Kidney (tissue), 14 donors: ENCODE measurements around the gene LARP1B. TPM values are rescaled to one million over a fixed set of nuclear protein-coding genes. Genes with fewer than 3 reads are reported as not detected.
A peak's percentile ranks its signal among the peaks of the same experiment; 100 is the strongest.

Experiments used
- DNase-seq, 5 donors: peaks; one replicate each; pipeline ENCODE4 v3.0.0-alpha.2; 2013 to 2020
- FAIRE-seq: peaks from 2 replicates; lab custom pipeline; 2012; peaks lifted over from hg19 to GRCh38; lab: Jason Lieb, UNC
- H3K27ac ChIP-seq, 2 donors: one replicate each; pipeline ENCODE4 v1.7.0; 2013; ENCODE audit warnings: low read depth in 2 of 2, low read length in 2 of 2, inconsistent platforms in 1 of 2
- H3K27me3 ChIP-seq: one replicate; pipeline ENCODE4 v1.7.1; 2013; ENCODE audit warnings: low read length, inconsistent platforms; ENCODE audit not compliant: control insufficient read depth, insufficient read depth
- H3K36me3 ChIP-seq, 3 donors: one replicate each; pipeline versions ENCODE4 v1.7.0 to v1.7.1; 2013; ENCODE audit warnings: low read length in 3 of 3, control low read depth in 1 of 3, inconsistent platforms in 1 of 3; ENCODE audit not compliant: insufficient read depth in 3 of 3, control insufficient read depth in 2 of 3
- H3K4me1 ChIP-seq, 3 donors: one replicate each; pipeline versions ENCODE4 v1.7.0 to v1.7.1; 2013; ENCODE audit warnings: low read length in 3 of 3, inconsistent platforms in 1 of 3, low read depth in 1 of 3; ENCODE audit not compliant: control insufficient read depth in 2 of 3, insufficient read depth in 2 of 3
- H3K4me3 ChIP-seq, 3 donors: one replicate each; pipeline versions ENCODE4 v1.7.0 to v1.8.1; 2013; ENCODE audit warnings: low read length in 3 of 3, control low read depth in 1 of 3, inconsistent platforms in 1 of 3
- H3K9ac ChIP-seq, 3 donors: one replicate each; pipeline versions ENCODE4 v1.7.0 to v1.7.1; 2013; ENCODE audit warnings: low read length in 3 of 3, control low read depth in 1 of 3, inconsistent platforms in 1 of 3
- H3K9me3 ChIP-seq, 3 donors: one replicate each; pipeline versions ENCODE4 v1.7.0 to v1.7.1; 2013; ENCODE audit warnings: low read length in 3 of 3, control low read depth in 1 of 3, inconsistent platforms in 1 of 3; ENCODE audit not compliant: control insufficient read depth in 2 of 3, insufficient read depth in 1 of 3
- CTCF ChIP-seq: IDR thresholded peaks from 3 replicates; pipeline ENCODE4 v1.5.1; 2012; ENCODE audit warnings: mild to moderate bottlenecking, moderate library complexity, borderline replicate concordance; ENCODE audit not compliant: insufficient read depth; ENCODE audit errors: extremely low read depth
- intact Hi-C: fragments of 100-400 bp; cut with DNase I; formaldehyde crosslinking; loops from one replicate; pipeline ENCODE4 v1.11.1; 2022
- polyA plus RNA-seq: library from polyadenylated mRNA; stranded (reverse); fragments of 350-450 nt; fragmentation: Illumina TruSeq; extraction: RNeasy Lipid Tissue Mini Kit (QIAGEN cat#74804); gene quantifications from one replicate; pipeline ENCODE4 v1.2.3, GENCODE V29; 2014; ENCODE audit warnings: low read depth, low replicate concordance; ENCODE audit not compliant: insufficient read depth
- total RNA-seq: library from RNA; stranded (reverse); fragmentation: NEBNext Ultra II Directional; extraction: Animal tissue kit (Norgen Biotek cat#: 25700); gene quantifications from one replicate; pipeline ENCODE4 v1.2.1, GENCODE V29; 2021
- donor health status: control.
- donor health status: control.
- donor health status: control.
- donor health status: control.
- donor health status: control.
- donor health status: DM: yes; HTN: yes; CAD: no.
- donor health status: Normal renal cell carcinoma (clear cell type).

LARP1B gene
- total and polyA plus RNA-seq, 2 donors from 2014 or later, result 9.3 to 24.9 TPM

- FAIRE-seq, result no peak
- no peak for DNase-seq
- H3K9ac ChIP-seq, result no peak overlapping the region
- no peaks in the 10 kb centered on the region for H3K27me3 ChIP-seq
- intact Hi-C loops, result no loop called here
- TF ChIP-seq CTCF, result no peak
- no peak overlapping the region for H3K4me3 ChIP-seq
- H3K36me3 ChIP-seq, result no peaks in the 10 kb centered on the region
- H3K27ac ChIP-seq, result no peak overlapping the region
- peaks cover 0 to 3% (median 0%) of the 10 kb centered on the region in 3 donors for H3K9me3 ChIP-seq
- no peaks in the 10 kb centered on the region for H3K4me1 ChIP-seq
Measured at GRCh38 chr4:128247906-128248305, 186.8 kb downstream of the LARP1B start.

GRCh38 chr4:128249787-128250668 is 188.9 kb downstream of the LARP1B start:
- no peak for DNase-seq
- Histone ChIP-seq H3K27ac (no peak overlapping the region), H3K27me3 (no peaks in the 10 kb centered on the region), H3K4me3 (no peak overlapping the region), H3K36me3 (no peaks in the 10 kb centered on the region), H3K4me1 (no peaks in the 10 kb centered on the region), H3K9ac (no peak overlapping the region), H3K9me3 (peaks cover 0 to 3% (median 0%) of the 10 kb centered on the region in 3 donors)
- FAIRE-seq, result peak; percentile 91
- intact Hi-C loops, result no loop called here
- no peak for TF ChIP-seq CTCF

- DNase-seq (no peak), FAIRE-seq (no peak)
- no peak overlapping the region for H3K9ac ChIP-seq
Measured at GRCh38 chr4:128255906-128256305, 194.8 kb downstream of the LARP1B start.

More at GRCh38 chr4:128255906-128256305, 194.8 kb downstream of the LARP1B start:
- no peaks in the 10 kb centered on the region for H3K9me3 ChIP-seq
- no peaks in the 10 kb centered on the region for H3K4me1 ChIP-seq
- no peaks in the 10 kb centered on the region for H3K36me3 ChIP-seq
- H3K27me3 ChIP-seq, result no peaks in the 10 kb centered on the region
- TF ChIP-seq CTCF, result no peak
- H3K4me3 ChIP-seq, result no peak overlapping the region
- H3K27ac ChIP-seq, result no peak overlapping the region
- intact Hi-C loops, result no loop called here
